Brain microvascular endothelial cell (primary cell): Measurements from ENCODE around the gene OAS3.

Experiments used
- DNase-seq: peaks from one replicate; pipeline ENCODE4 v3.0.0-alpha.2; 2020
- H3K27ac ChIP-seq: fragments of 250-450 bp; sonication (Bioruptor Pico); 2 replicates; pipeline ENCODE4 v1.5.1; 2020; ENCODE audit warnings: mild to moderate bottlenecking, moderate library complexity
- H3K27me3 ChIP-seq: fragments of 250-450 bp; sonication (Bioruptor Pico); replicated peaks from 2 replicates; pipeline ENCODE4 v1.5.1; 2020; ENCODE audit warnings: mild to moderate bottlenecking
- H3K36me3 ChIP-seq: fragments of 250-450 bp; sonication (Bioruptor Pico); replicated peaks from 2 replicates; pipeline ENCODE4 v1.5.1; 2020; ENCODE audit warnings: mild to moderate bottlenecking
- H3K4me3 ChIP-seq: 2 replicates; pipeline ENCODE4 v1.5.1; 2011; ENCODE audit warnings: low read depth, mild to moderate bottlenecking, control low read depth, low read length, moderate library complexity
- in situ Hi-C: cut with HindIII; loops from 2 replicates; pipeline ENCODE4 v1.10.0; 2017; ENCODE audit warnings: low sequenced_read_pairs, low pct_ligation_motif_present
- TF ChIP-seq, protein P1 (sequence below): IDR thresholded peaks from 2 replicates; pipeline ENCODE4 v1.5.1; 2011; ENCODE audit warnings: low read depth, mild to moderate bottlenecking, moderate library complexity, low read length, control low read depth, inconsistent platforms; ENCODE audit errors: missing control alignments

OAS3 gene

DNA sequence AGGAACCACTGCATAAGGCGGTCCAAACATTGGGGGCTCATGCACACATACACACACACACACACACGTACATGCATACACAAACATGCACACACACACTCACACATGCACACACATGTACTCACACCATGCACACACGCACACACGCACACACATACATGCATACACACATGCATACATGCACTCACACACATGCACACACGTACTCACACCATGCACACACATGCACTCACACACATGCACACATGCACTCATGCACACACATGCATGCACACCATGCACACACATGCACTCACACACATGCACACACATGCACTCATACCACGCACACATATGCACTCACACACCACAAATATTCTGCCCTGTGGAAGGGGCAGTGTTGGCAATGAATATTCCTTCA is 62.2 kb downstream of the OAS3 start:
- H3K27ac ChIP-seq = no peak overlapping the region
- no peaks in the 10 kb centered on the region for H3K27me3 ChIP-seq
- no peak for DNase-seq
- in situ Hi-C loops = no loop called here
- no peaks in the 10 kb centered on the region for H3K36me3 ChIP-seq
- TF ChIP-seq, protein P1, sequence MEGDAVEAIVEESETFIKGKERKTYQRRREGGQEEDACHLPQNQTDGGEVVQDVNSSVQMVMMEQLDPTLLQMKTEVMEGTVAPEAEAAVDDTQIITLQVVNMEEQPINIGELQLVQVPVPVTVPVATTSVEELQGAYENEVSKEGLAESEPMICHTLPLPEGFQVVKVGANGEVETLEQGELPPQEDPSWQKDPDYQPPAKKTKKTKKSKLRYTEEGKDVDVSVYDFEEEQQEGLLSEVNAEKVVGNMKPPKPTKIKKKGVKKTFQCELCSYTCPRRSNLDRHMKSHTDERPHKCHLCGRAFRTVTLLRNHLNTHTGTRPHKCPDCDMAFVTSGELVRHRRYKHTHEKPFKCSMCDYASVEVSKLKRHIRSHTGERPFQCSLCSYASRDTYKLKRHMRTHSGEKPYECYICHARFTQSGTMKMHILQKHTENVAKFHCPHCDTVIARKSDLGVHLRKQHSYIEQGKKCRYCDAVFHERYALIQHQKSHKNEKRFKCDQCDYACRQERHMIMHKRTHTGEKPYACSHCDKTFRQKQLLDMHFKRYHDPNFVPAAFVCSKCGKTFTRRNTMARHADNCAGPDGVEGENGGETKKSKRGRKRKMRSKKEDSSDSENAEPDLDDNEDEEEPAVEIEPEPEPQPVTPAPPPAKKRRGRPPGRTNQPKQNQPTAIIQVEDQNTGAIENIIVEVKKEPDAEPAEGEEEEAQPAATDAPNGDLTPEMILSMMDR = no peak
- H3K4me3 ChIP-seq = no peak overlapping the region

DNA sequence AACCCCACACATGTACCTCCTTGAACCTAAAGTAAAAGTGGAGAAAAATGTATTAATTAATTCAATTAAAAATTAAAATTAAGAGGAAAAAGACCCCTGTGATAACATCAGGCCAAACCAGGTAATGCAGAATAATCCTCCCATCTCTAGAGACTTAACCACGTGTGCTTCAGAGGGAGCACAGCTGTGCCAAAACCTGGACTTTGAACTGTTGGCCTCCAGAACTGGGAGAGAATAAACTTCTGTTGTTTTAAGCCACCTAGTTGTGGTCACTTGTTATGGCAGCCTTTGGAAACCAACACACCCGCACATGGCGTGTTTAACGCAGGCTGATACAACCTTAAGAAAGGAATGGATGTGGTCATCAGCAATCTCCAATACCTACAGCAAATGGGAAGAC is 63.9 kb downstream of the OAS3 start:
- no peak for DNase-seq
- H3K27ac ChIP-seq = no peak overlapping the region
- TF ChIP-seq, protein P1 = peak; percentile 40
- H3K27me3 ChIP-seq = no peaks in the 10 kb centered on the region
- in situ Hi-C loops = no loop called here
- no peaks in the 10 kb centered on the region for H3K36me3 ChIP-seq
- H3K4me3 ChIP-seq = no peak overlapping the region

GRCh38 chr12:113002676-113003075 is 64.4 kb downstream of the OAS3 start:
- TF ChIP-seq, protein P1 = no peak
- H3K27ac ChIP-seq = no peak overlapping the region
- no peak for DNase-seq
- H3K4me3 ChIP-seq = no peak overlapping the region
- no peaks in the 10 kb centered on the region for H3K36me3 ChIP-seq
- in situ Hi-C loops = no loop called here
- H3K27me3 ChIP-seq = no peaks in the 10 kb centered on the region

- no peak overlapping the region for H3K27ac ChIP-seq
- no peaks in the 10 kb centered on the region for H3K27me3 ChIP-seq
- H3K4me3 ChIP-seq = no peak overlapping the region
- no peak for DNase-seq
- TF ChIP-seq, protein P1 = no peak
- in situ Hi-C loops = no loop called here
- H3K36me3 ChIP-seq = no peaks in the 10 kb centered on the region
These were observed 65.4 kb downstream of the OAS3 start for GRCh38 chr12:113003636-113004035.

GRCh38 chr12:113005762-113006161 is 67.5 kb downstream of the OAS3 start:
- Histone ChIP-seq H3K27ac (no peak overlapping the region), H3K36me3 (no peaks in the 10 kb centered on the region), H3K27me3 (no peaks in the 10 kb centered on the region), H3K4me3 (no peak overlapping the region)
- in situ Hi-C loops = no loop called here
- DNase-seq = no peak
- TF ChIP-seq, protein P1 = peak; percentile 53

DNA sequence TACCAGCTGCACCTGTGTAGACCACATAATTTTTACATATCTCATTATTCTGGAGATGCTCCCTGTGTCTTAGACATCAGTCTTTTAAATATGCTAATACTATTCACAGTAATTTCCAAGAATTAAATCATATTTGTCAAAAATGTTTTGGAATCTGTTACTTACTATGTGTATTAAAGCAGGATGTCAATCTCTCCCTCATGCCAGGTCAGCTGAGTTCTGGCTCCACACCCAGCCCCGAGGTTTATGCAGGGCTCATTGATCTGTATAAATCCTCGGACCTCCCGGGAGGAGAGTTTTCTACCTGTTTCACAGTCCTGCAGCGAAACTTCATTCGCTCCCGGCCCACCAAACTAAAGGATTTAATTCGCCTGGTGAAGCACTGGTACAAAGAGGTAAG is 67.9 kb downstream of the OAS3 start:
- no peak overlapping the region for H3K4me3 ChIP-seq
- TF ChIP-seq, protein P1 = no peak
- in situ Hi-C loops = no loop called here
- H3K36me3 ChIP-seq = no peaks in the 10 kb centered on the region
- H3K27me3 ChIP-seq = no peaks in the 10 kb centered on the region
- no peak overlapping the region for H3K27ac ChIP-seq
- no peak for DNase-seq
